Stomach (tissue), 4 donors: Measurements from ENCODE around the gene CD8B2.

Source experiments
- EP300 ChIP-seq: sonication (generic); formaldehyde crosslinking; IDR thresholded peaks from one replicate; pipeline ENCODE4 v1.6.1; 2017; ENCODE audit warnings: antibody characterized with exemption
- TF ChIP-seq, protein P1 (sequence below), 7 experiments: fragments of 450-650 bp in 4 of 7; fragments of 200-600 bp in 3 of 7; sonication (generic) in 3 of 7; IDR thresholded peaks; one replicate each; pipeline ENCODE4 v1.5.1; 2016 to 2019; ENCODE audit warnings: antibody characterized with exemption in 7 of 7, control low read depth in 2 of 7, mild to moderate bottlenecking in 1 of 7

DNA sequence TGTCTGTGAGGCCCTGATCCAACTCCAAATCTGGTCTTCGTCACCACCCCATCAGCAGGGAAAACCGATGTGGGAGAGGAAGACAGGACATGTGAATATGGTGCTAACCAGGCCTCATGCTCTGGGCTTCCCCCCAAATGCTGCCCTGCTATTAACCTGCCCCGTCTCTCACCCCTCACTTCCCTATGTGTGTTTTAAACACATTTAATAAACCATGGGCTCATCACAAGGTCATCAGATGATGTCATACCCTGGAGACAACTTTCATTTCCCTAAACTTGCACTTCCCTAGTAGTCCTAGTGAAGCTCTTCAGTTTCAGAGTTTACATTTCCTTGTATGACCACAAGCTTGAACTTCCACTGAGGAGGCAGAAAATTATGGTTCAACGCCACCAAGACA, 49.9 kb downstream of the CD8B2 start:
- TF ChIP-seq, protein P1, sequence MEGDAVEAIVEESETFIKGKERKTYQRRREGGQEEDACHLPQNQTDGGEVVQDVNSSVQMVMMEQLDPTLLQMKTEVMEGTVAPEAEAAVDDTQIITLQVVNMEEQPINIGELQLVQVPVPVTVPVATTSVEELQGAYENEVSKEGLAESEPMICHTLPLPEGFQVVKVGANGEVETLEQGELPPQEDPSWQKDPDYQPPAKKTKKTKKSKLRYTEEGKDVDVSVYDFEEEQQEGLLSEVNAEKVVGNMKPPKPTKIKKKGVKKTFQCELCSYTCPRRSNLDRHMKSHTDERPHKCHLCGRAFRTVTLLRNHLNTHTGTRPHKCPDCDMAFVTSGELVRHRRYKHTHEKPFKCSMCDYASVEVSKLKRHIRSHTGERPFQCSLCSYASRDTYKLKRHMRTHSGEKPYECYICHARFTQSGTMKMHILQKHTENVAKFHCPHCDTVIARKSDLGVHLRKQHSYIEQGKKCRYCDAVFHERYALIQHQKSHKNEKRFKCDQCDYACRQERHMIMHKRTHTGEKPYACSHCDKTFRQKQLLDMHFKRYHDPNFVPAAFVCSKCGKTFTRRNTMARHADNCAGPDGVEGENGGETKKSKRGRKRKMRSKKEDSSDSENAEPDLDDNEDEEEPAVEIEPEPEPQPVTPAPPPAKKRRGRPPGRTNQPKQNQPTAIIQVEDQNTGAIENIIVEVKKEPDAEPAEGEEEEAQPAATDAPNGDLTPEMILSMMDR (IDR thresholded peaks at IDR 0.05): no peak
- no peak for TF ChIP-seq EP300
